Muscle layer of colon (tissue), 2 donors: ENCODE results near the gene MYH7B.

ENCODE experiments used
- H3K27ac ChIP-seq: one replicate; pipeline ENCODE4 v1.7.0; 2013; ENCODE audit warnings: low read depth, mild to moderate bottlenecking, low read length, moderate library complexity
- H3K27me3 ChIP-seq, 2 donors: one replicate each; pipeline ENCODE4 v1.7.0; 2013; ENCODE audit warnings: low read length in 2 of 2, mild to moderate bottlenecking in 2 of 2; ENCODE audit not compliant: insufficient read depth in 2 of 2, control insufficient read depth in 1 of 2
- H3K36me3 ChIP-seq: one replicate; pipeline ENCODE4 v1.7.0; 2013; ENCODE audit warnings: mild to moderate bottlenecking, low read length; ENCODE audit not compliant: insufficient read depth
- H3K4me1 ChIP-seq: one replicate; pipeline ENCODE4 v1.7.0; 2013; ENCODE audit warnings: mild to moderate bottlenecking, low read length; ENCODE audit not compliant: insufficient read depth
- H3K4me3 ChIP-seq, 2 donors: one replicate each; pipeline ENCODE4 v1.7.0; 2013; ENCODE audit warnings: low read length in 2 of 2, low read depth in 1 of 2, mild to moderate bottlenecking in 1 of 2, moderate library complexity in 1 of 2
- H3K9ac ChIP-seq: one replicate; pipeline ENCODE4 v1.7.0; 2013; ENCODE audit warnings: low read length
- H3K9me3 ChIP-seq: one replicate; pipeline ENCODE4 v1.7.0; 2013; ENCODE audit warnings: mild to moderate bottlenecking, low read length
- donor health status: abdominal sarcoma.
- donor health status: Adenocarcinoma of cecum.

Gene MYH7B

DNA sequence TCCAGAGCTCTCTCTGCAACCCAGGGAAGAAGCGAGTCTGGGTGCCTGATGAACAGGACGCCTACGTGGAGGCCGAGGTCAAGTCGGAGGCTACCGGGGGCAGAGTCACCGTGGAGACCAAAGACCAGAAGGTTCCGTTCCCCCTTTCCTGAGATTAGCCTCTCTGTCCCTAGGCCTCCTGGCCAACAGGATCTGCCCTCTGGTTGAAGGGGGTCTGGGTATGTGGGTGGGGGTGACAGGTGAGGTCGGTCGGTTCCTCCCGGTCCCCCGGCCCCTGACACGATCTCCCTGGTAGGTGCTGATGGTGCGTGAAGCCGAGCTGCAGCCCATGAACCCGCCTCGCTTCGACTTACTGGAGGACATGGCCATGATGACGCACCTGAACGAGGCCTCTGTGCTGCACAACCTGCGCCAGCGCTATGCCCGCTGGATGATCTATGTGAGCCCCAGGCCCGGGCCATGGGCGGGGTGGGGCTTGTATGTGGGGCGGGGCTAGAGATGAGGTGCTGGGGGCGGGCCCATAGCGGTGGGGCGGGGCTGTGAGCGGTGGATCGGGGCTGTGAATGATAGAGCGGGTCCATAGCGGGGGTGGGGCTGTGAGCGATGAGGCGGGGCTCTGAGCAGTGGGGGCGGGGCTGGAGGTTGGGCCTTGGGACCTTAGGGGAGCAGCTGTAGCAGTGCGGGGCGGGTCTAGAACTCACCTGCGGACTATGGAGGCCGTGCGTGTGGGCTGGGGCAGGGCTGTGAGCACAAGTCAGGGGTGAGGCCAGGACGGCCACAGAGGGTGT is 23.9 kb downstream of the MYH7B start:
- Histone ChIP-seq H3K9ac (no peak overlapping the region), H3K4me1 (peaks cover 6% of the 10 kb centered on the region), H3K36me3 (no peaks in the 10 kb centered on the region), H3K27ac (no peak overlapping the region), H3K9me3 (no peaks in the 10 kb centered on the region), H3K27me3 (peaks cover 15 to 39% of the 10 kb centered on the region in 2 donors), H3K4me3 (no peak overlapping the region)

DNA sequence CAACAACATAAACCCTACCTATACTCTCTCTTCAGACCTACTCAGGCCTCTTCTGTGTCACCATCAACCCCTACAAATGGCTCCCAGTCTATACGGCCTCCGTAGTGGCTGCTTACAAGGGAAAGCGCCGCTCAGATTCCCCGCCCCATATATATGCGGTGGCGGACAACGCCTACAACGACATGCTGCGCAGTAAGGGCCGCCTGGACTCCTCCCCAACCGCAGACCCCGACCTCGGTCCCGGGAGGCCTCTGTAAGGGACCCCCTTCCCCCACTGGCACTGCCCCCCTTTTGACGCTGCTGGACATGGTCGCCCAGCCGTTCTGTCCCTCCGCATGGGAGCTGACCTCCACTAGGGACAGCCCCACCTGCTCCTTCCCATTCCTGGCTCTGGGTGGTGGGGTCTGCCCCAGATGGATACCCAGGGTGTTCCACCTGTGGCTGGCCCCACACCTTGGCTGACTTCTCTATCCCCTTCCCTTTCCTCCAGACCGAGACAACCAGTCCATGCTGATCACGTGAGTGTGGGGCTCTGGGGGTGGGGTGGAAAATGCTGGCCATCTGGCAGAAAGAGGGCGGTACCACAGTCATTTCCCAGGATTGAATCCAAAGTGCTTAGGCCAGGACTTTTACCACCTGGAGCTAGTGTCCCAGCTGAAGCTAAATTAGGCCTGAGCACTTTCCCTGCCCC is 25.0 kb downstream of the MYH7B start:
- Histone ChIP-seq H3K4me1 (peaks cover 6% of the 10 kb centered on the region), H3K9ac (no peak overlapping the region), H3K9me3 (no peaks in the 10 kb centered on the region), H3K36me3 (no peaks in the 10 kb centered on the region), H3K4me3 (no peak overlapping the region), H3K27ac (no peak overlapping the region), H3K27me3 (peaks cover 15 to 50% of the 10 kb centered on the region in 2 donors)

DNA sequence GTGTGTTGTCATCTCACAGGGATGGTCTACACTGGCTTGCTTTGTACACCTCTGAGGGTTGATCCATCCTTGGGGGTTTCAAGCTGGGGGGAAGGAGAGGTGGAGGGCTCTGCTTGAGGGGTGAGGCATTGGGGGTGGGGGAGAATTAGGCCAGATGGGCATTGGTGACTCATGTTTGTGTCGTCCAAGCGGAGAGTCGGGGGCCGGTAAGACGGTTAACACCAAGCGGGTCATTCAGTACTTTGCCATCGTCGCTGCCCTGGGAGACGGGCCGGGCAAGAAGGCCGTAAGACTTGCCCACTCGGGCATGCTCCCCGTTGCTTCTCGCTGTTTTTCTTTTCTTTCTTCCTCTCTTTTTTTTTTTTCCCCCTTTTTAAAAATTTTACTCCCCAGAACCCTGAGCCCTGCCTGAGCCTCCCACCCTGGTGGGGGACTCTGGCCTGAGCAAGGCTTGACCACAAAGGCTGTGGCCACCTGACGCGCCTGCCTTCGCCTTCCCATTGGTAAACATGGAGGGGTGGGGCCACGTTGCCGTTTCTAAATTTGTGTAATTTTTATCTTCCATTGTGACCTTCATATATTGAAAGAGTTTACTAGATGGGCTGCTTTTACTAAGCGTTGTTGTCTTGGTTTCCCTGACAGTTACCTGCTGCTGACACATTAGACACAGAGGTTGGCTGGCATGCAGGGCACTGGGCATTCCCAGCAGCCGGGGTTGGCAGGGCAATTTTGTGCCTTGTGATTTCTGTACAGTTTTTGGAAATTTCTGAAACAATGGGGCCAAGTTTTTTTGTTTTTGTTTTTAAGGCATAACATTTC is 26.8 kb downstream of the MYH7B start:
- Histone ChIP-seq H3K36me3 (no peaks in the 10 kb centered on the region), H3K27me3 (peaks cover 15 to 50% of the 10 kb centered on the region in 2 donors), H3K4me3 (no peak overlapping the region), H3K4me1 (peaks cover 6% of the 10 kb centered on the region), H3K9ac (no peak overlapping the region), H3K27ac (no peak overlapping the region), H3K9me3 (no peaks in the 10 kb centered on the region)

DNA sequence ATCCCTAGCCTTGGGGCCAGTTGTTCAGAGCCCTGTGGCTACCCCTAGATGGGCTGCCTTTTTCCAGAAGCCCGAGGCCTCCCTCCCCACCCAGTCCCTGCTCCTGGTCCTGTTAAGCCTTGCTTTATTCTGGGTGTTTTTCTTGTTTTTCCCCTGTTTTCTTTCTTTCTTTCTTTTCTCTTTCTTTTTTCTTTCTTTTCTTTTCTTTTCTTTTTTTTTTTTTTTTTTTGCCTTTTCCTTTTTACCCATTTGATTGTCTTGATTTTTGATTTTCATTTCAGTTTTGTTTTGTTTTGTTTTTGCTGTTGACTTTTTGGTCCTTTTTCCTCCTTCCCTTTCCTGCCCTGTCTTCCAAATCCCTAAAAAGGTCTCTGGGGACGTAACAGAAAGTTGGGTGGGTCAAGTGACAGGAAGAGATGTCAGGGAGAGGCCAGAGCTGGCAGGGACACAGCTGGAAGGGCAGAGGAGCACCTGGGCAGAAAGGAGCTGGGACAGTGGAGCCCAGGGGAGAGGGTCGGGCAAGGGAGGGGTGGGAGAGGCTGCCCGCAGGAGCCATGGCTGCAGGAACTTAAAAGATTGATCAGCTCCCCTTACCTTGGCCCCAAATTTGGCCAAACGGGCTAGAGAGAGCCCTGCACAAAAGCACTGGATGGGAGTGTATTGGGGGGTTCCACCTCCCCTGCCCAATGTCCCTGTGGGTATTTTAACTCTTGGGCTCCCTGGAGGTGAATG is 27.6 kb downstream of the MYH7B start:
- no peak overlapping the region for H3K9ac ChIP-seq
- H3K9me3 ChIP-seq = no peaks in the 10 kb centered on the region
- peaks cover 6% of the 10 kb centered on the region for H3K4me1 ChIP-seq
- no peaks in the 10 kb centered on the region for H3K36me3 ChIP-seq
- H3K27me3 ChIP-seq = peaks cover 15 to 50% of the 10 kb centered on the region in 2 donors
- H3K4me3 ChIP-seq = no peak overlapping the region
- no peak overlapping the region for H3K27ac ChIP-seq

DNA sequence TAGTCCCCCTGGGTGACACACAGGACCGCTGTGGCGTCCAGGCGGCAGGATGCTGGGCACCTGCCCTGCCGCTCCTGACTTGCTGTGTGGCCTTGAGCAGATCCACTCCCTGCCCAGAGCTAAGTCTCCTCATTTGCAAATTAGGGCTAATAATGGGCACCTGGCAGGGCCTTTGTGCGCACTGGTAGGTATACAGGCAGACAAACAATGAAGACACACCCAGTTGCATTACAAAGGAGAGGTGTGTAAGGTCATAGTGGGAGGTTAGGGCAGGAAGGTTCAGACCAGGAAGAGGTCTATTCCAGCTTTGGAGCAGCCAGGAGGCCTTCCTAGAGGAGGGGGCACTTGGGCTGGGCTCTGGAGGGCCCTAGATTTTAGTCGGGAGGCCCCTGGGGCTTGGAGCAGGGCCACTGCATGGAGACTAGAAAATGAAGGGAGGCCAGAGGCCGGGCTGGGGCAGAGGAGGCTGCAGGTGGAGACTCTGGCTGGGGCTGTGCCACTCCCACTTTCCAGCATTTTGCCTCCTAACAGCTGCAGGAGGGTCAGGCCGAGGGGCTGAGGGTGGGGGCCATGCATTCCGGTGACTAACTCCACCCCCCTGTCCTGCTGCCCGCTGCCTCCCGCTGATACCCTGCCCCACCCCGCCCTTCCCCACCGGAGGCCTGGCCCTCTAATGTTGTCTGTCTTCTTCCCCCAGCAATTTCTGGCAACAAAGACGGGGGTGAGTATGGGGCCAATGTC is 28.5 kb downstream of the MYH7B start:
- peaks cover 6% of the 10 kb centered on the region for H3K4me1 ChIP-seq
- H3K9me3 ChIP-seq = no peaks in the 10 kb centered on the region
- H3K27ac ChIP-seq = no peak overlapping the region
- H3K4me3 ChIP-seq = no peak overlapping the region
- peaks cover 15 to 50% of the 10 kb centered on the region in 2 donors for H3K27me3 ChIP-seq
- no peak overlapping the region for H3K9ac ChIP-seq
- no peaks in the 10 kb centered on the region for H3K36me3 ChIP-seq

DNA sequence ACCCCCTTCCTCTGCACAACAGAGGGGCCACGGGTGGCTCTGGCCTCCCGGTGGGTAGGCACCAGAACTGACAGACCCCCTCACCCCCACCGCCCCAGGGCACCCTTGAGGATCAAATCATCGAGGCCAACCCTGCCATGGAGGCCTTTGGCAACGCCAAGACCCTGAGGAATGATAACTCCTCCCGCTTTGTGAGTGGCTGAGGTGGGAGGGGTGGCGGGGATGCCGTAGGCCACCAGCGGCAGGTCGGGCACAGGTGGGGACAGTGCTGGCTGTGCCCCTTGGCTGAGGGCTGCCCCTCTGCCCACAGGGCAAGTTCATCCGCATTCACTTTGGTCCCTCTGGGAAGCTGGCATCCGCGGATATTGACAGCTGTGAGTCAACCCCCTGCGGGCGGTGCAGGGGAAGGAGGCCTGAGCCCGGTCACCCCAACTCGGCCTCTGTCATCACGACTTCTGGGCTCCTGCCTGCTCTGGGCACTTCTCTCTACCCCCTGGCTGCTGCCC is 29.1 kb downstream of the MYH7B start:
- no peak overlapping the region for H3K27ac ChIP-seq
- H3K9me3 ChIP-seq = no peaks in the 10 kb centered on the region
- H3K9ac ChIP-seq = no peak overlapping the region
- no peaks in the 10 kb centered on the region for H3K36me3 ChIP-seq
- peaks cover 6% of the 10 kb centered on the region for H3K4me1 ChIP-seq
- no peak overlapping the region for H3K4me3 ChIP-seq
- peaks cover 15 to 44% of the 10 kb centered on the region in 2 donors for H3K27me3 ChIP-seq

DNA sequence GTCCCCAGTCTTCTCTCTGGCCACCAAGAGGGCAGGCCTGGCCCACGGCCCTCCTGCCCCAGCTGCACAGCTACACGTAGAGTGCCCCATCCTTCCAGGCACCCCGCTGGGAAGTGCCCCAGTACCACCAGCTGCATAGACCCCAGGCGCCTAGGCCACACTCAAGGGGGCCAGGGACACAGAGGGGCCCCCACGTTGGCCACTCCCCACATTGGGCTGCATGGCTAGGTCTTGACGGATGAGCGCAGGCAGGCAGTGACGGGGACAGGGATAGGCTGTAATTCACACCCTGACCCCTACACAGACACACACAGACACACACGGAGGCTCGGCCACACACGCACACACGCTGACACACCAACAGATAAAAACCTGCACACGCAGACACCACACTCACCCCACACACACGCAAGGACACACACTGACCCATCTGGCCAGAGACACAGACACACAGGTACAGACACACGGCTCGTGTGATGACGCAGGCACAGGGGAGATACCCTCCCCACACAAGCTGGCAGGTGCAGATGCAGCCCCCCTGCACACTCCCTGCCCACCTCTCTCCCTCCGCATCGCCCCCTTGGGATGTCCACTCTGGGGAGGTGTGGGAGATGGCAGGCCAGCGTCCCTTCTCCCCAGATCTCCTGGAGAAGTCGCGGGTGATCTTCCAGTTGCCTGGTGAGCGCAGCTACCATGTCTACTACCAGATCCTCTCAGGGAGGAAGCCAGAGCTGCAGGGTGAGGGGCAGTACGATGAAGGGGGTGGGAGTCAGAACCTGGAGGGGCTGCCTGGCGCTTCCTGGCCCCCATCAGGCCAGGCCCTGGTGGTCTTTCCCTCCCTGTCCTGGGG is 30.0 kb downstream of the MYH7B start:
- Histone ChIP-seq H3K4me1 (peaks cover 6% of the 10 kb centered on the region), H3K27ac (no peak overlapping the region), H3K36me3 (no peaks in the 10 kb centered on the region), H3K4me3 (no peak overlapping the region), H3K9ac (no peak overlapping the region), H3K9me3 (no peaks in the 10 kb centered on the region), H3K27me3 (peaks cover 15 to 38% of the 10 kb centered on the region in 2 donors)

DNA sequence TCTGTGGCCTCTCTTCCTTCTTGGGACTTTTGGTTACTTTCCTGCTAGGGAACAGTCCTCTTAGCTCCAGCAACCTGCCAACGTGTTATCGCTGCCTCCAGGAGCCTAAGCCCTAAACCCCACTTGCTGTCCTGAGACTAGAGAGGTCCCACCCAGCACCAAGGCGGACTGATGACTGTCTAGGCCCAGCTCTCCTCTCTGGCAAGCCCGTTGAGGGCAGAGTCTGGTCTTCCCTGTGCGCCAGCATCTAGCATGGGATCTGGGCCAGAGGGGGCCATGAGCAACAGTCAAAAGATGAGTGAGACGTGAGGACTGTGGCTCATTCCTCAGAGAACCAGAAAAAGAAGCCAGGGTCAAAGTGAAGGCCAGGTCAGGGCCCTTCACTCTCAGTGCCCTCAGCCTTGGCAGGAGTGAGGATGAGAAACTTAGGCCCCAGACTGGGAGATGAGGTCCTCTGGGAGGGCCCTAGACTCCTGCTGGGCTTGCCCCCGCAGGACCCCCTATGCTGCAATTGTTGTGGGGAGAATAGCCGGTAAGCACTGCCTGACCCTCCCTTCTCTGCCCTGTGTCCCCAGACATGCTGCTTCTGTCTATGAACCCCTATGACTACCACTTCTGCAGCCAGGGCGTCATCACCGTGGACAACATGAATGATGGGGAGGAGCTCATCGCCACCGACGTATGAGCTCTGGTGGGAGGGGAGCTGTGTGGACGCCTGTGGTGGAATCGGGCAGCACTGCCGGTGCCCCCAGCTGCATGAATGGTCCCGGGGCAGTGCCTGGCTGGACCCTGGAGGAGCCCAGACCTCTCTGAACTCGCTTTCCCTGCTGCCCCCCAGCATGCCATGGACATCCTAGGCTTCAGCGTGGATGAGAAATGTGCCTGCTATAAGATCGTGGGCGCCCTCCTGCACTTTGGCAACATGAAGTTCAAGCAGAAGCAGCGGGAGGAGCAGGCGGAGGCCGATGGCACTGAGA is 30.9 kb downstream of the MYH7B start:
- Histone ChIP-seq H3K4me3 (no peak overlapping the region), H3K4me1 (peaks cover 6% of the 10 kb centered on the region), H3K27ac (no peak overlapping the region), H3K9ac (no peak overlapping the region), H3K36me3 (no peaks in the 10 kb centered on the region), H3K9me3 (no peaks in the 10 kb centered on the region), H3K27me3 (peaks cover 15 to 32% of the 10 kb centered on the region in 2 donors)
